NCI-H345 (cell line): ENCODE measurements around the gene CCDC7.
A peak's percentile ranks its signal among the peaks of the same experiment; 100 is the strongest.
"Not testable (repeated sequence)": the region's sequence is repeated elsewhere in the genome, so short reads cannot be mapped to it uniquely, and the experiment has no call there.

Experiments used
- DNase-seq: peaks from one replicate; lab custom pipeline; 2025; lab: John Stamatoyannopoulos, UW

Gene CCDC7

DNA sequence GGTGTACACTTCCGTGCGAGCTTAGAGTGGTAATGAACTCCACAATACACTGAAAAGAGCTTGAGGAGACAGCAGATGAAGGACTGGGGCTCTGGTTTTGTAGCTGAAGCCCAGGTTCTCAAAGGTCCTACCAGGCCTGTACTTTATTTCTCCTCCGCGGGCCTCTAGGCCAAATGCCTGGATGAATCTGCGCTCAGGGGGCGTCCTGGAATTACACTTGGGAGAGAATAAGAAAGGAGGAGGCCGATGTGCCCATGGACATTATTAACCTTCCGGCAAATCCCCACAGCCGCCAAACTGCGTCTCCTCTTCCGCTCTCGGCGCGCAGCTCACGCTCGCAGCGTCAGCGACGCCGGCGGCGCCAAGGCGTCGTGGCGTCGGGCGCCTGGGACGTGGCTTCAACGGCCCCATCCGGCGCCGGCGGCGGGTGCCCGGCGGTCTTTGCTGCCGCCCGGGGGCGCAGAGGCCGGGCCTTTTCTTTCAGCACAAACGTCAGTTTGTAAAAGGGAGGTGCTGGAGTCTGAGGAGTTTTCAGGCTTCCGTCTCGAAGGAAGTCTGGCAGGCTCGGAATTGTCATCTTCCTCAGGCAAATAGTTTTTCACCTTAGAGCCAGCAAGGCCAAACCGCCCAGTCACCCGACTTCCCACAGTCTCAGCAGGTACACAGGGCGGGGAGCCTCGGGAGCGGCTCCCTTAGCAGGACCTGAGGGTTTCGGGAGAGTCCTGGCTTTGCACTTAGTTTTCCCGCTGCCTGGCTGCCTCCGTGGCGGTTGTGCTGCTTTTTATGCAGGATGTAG, at the start of gene CCDC7:
CCDC7 (plus strand) TSS at position 401 of the 796 bp plus-strand sequence. CDS start 5,503 bp downstream, outside the sequence.
- DNase-seq = peak; percentile 82

GRCh38 chr10:32397163-32397562, 48.8 kb upstream of the CCDC7 start:
- DNase-seq = not testable (repeated sequence)

DNA sequence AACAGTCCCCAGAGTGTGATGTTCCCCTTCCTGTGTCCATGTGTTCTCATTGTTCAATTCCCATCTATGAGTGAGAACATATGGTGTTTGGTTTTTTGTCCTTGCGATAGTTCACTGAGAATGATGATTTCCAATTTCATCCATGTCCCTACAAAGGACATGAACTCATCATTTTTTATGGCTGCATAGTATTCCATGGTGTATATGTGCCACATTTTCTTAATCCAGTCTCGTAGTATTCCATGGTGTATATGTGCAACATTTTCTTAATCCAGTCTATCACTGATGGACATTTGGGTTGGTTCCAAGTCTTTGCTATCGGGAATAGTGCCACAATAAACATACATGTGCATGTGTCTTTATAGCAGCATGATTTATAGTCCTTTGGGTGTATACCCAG, 46.2 kb upstream of the CCDC7 start:
- DNase-seq = not testable (repeated sequence)

DNA sequence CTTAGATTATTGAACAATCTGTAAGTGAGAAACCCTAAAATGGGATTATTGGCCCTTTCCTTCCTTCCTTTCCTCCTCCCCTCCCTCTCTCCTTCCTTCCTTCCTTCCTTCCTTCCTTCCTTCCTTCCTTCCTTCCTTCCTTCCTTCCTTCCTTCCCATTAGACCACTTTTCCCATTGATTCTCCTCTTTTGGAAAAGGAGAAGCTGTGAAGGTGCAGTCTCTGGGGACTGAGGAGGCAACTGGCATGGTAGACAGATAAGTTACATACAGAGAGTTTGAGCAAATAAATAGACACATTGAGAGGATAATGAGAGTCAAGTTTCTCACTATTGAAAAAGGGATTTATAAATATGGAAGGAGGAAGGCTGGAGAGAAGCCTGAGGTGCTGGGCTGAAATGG, 45.0 kb upstream of the CCDC7 start:
- no peak for DNase-seq

DNA sequence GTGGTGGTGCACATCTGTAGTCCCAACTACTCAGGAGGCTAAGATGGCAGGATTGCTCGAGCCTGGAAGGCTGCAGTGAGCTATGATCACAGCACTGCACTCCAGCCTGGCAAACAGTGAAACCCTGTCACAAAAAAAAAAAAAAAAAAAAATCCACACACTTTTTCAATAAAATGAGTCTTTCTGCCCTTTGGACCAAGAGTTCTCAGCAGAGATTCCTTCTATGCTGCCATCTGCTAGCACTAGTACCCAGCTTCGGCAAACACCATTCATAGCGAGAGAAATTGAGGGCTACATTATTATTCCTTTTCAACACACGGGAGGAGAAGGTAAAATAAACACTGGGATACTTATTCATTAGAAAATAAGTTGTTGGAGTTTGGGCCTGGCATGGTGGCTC, 43.4 kb upstream of the CCDC7 start:
- no peak for DNase-seq

GRCh38 chr10:32403091-32403490, 42.8 kb upstream of the CCDC7 start:
- DNase-seq = no peak

- no peak for DNase-seq
Observed at GRCh38 chr10:32408690-32409089, 37.2 kb upstream of the CCDC7 start.

- DNase-seq = no peak
Observed at GRCh38 chr10:32409741-32410140, 36.2 kb upstream of the CCDC7 start.

DNA sequence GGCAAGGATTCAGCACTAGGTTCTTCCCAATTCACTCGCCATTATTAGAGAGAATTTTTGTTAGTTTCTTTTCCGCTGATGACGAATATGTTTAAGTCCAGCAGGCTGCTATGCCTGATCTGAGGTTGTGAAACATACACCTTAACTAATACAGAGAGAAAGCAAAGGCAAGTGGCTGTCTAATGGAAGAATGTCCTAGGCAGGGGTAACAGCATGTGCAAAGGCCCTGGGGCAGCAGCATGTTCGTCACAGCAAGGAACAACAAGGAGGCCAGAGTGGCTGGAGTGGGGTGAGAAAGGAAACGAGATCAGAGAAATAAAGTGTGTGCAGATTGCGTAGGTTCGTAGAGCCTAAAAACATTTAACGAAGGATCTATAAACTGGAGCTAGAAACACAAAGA, 35.4 kb upstream of the CCDC7 start:
- DNase-seq = no peak

DNA sequence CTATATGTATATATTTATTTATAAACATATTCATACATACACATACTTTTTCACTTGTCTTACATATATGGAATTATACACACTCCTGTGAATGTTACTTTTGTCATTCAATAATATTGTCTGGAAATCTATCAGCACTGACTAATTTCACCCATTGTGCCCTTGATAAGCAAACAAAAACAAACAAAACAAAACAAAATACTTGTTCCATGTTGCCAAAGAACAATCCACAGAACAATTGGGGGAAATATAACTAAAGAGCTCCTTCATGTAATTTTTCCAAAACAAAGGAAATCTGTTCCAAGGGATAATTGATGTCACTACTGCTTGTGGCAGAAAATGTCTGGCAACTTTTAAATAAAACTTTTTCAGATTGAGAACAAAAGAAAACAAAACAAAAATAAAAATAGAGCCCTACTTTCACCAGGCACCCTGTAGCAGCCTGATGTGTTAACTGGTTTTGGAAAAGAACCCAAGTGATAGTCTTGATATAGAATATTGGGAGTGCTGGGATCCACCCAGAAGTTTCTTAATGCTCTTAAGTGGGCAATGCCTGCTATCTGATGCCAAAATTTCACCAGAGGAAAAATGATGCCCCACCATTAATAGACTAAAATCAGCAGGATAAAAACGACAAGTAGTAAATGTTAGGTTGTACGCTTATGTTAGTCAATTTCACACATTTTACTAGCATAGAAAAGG, 34.0 kb upstream of the CCDC7 start:
- DNase-seq = no peak

DNA sequence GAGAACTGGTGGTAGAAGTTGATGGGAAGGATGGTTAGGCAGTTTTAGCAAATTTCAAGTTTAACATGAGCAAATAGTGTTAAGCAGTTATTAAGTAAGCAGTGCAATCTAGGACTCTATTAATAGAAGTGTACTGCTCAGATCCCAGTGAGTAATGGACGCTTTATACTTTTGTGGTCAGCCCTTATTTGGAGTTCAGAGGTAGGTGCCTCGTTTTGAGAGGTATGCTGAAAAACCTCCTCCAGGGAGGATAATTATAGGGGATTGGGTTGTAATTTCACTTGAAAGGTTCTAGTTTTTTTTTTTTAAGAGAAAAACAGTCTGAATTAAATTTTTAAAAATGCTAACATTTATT, 33.5 kb upstream of the CCDC7 start:
- no peak for DNase-seq

DNA sequence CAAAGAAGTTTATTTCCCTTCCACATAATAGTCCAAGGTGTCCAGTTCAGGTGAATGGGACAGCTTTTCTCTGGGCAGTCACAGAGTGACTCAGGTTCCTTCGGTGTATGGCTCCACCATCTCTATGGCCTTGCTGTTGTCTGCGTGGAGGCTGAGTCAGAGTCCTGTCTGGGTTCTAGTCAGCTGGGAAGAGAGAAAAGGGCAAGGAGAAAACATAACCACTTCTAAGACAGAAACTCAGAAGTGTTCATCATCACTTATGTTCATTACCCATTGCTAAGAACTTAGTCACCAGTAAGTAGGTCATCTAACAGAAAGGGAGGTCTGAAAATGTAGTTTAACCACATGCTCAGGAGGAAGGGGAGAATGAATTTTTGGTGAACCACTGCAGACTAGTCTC, 32.4 kb upstream of the CCDC7 start:
- DNase-seq = no peak

- DNase-seq = no peak
Observed at GRCh38 chr10:32415361-32415760, 30.6 kb upstream of the CCDC7 start.

- no peak for DNase-seq
Observed at GRCh38 chr10:32417911-32418547, 27.9 kb upstream of the CCDC7 start.

GRCh38 chr10:32418572-32418971, 27.4 kb upstream of the CCDC7 start:
- no peak for DNase-seq

- DNase-seq = no peak
Observed at GRCh38 chr10:32419615-32420014, 26.3 kb upstream of the CCDC7 start.

DNA sequence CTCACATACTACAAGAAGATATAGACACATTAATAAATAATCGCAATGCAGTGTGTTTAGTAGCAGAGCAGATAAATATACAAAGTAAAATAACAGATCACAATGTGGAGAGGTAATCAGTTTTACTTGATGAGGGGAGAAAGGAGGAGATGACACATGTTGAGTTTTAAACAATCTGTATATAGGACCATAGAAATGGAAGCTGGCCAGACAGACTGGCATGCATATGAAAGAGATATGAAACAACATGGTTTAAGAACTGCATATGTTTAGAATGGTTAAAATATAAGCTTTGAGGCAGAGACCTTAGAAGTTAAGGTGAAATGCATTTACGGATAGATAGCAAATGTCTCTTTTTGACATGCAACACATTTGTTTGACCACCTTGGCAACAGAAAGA, 19.8 kb upstream of the CCDC7 start:
- DNase-seq = no peak

DNA sequence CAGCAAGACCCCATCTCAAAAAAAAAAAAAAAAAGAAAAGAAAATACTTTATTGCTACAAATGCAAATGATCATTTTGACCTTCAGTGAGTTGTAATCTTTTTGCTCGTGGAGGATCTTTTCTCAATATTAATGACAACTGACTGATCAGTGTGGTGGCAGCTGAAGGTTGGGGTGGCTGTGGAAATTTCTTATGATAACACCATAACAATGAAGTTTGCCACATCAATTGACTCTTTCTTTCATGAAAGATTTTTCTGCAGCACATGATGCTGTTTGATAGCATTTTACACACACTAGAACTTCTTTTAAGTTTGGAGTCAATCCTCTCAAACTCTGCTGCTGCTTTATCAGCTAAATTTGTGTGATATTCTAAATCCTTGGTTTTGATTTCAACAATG, 12.4 kb upstream of the CCDC7 start:
- no peak for DNase-seq

DNA sequence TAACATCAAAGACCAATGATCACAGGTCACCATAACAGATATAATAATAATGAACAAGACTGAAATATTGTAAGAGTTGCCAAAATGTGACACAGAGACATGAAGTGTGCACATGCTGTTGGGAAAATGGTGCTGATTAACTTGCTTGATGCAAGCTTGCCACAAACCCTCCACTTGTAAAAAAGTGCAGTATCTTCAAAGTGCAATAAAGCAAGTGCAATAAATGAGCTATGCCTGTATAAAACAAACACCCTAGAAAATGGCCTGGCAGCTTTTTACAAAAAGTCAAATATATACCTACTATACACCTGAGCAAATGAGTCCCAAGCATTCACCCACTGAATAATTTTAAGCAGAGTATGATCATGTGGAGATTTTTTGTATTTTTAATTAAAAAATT, 9.7 kb upstream of the CCDC7 start:
- DNase-seq = no peak

- no peak for DNase-seq
Observed at GRCh38 chr10:32437334-32437733, 8.6 kb upstream of the CCDC7 start.

- DNase-seq = no peak
Observed at GRCh38 chr10:32445036-32445435, 904 bp upstream of the CCDC7 start.

- peak; percentile 22 for DNase-seq
Observed at GRCh38 chr10:32446536-32447406, 831 bp downstream of the CCDC7 start.
